NCI-H187 treated with DMSO at 0.1 percent for 48 hours (cell line): ENCODE data around the gene EME2.

Experiments used
- DNase-seq: peaks from one replicate; lab custom pipeline; 2025; lab: John Stamatoyannopoulos, UW

The EME2 gene

DNA sequence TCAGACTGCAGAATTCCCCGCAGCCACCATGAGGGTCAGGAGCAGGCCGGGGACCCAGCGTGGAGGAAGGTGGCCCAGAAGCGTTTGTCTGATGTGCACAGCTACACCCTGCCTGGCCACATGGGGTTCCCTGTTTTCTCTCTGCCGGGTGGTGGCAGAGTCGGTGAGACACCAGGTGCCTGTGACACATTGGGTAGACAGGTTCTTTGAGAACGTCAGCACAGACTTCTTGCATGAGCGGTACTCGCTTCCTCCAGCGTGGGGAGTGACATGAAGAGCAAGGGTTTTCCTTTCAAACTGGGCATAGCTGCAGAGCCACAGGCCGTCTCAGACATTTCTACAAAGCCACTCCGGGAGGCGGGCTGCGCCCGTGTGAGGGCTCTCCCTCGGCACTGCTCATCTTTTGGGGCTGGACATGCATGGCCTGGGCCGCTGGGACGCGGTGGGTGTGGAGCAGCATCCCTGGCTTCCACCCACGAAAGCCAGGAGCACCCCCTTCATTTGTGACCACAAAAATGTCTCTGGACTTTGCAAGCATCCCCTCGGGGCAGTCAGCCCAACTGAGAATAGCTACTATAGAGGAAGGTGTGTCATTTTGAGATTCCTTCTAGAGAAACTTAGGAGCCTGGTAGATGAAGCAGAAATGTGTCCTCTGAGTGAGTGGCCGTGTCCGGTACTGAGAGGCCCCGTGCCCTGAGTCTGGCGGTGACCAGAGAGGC, 27.3 kb upstream of the EME2 start:
- DNase-seq, result no peak

DNA sequence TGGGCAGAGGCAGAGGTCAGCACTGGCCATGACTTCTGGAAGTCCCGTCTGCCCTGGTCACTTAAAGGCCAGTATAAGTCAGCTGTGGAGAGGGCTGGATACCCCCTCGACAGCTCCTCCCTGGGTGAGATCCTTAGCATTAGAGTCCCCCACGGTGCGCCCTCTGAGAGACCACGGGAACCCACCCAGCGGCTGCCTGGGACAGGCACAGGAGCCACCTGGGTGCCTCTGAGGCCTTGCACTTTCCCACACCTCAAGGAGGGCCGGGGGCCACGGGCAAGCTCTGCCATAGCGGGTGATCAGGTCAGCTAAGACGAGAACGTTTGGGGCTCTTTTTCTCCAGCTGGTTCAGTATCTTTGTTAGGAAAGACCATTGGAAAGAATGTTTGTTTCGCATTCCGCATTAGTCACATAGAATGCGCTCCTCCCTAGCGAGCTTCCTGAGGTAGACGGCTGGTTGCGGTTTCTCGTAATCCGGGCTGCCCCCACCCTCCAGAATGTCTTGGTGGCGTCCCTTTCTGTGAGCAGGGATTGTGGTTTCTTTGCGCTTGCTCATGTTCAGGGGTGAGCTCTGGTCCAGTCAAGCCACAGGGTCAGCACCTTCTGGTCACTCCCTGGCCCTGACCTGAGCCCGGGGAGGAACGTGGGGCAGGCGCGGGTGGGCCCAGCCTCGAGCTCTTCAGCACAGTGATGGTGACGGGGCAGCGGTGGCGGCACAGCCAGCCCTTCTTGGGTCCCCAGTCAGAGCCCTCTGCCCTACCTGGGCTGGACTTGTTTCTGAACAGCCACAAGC, 26.5 kb upstream of the EME2 start:
- DNase-seq, result no peak

DNA sequence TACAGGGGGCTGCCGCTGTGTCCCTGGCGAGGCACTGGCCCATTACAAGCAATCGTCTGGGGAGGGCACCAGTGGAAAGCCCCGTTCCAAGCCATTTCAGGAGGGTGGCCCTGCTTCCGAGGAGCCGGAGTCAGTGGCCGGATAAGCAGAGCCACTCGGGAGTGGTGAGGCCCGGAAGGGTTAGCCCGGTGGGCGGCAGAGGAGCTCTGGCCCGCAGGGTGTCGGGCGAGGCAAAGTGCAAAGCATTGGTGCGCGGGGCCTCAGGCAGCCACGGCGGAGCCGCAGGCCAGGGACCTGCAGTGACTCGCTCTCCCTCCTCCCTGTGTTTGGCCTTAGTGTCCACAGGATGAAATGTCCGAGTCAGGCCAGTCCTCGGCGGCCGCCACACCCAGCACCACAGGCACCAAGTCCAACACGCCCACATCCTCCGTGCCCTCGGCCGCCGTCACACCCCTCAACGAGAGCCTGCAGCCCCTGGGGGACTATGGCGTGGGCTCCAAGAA, 25.9 kb upstream of the EME2 start:
- no peak for DNase-seq

DNA sequence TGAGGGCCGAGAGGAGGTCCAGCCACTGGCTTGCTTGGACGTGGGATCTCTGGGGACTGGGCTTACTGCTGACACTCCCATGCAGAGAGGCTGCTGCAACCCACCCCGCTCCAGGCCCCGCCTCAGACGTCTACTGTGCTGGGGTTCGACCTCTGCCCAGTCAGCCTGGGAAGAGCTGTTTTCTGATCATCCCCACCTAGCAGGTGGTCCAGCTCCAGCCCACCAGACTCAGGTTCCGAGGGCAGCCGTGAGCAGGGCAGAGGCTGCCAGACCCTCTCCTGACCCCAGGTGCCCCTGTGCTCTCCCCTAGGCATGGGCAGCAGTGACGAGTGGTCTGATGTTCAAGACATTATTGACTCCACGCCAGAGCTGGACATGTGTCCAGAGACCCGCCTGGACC, 24.7 kb upstream of the EME2 start:
- DNase-seq, result no peak

DNA sequence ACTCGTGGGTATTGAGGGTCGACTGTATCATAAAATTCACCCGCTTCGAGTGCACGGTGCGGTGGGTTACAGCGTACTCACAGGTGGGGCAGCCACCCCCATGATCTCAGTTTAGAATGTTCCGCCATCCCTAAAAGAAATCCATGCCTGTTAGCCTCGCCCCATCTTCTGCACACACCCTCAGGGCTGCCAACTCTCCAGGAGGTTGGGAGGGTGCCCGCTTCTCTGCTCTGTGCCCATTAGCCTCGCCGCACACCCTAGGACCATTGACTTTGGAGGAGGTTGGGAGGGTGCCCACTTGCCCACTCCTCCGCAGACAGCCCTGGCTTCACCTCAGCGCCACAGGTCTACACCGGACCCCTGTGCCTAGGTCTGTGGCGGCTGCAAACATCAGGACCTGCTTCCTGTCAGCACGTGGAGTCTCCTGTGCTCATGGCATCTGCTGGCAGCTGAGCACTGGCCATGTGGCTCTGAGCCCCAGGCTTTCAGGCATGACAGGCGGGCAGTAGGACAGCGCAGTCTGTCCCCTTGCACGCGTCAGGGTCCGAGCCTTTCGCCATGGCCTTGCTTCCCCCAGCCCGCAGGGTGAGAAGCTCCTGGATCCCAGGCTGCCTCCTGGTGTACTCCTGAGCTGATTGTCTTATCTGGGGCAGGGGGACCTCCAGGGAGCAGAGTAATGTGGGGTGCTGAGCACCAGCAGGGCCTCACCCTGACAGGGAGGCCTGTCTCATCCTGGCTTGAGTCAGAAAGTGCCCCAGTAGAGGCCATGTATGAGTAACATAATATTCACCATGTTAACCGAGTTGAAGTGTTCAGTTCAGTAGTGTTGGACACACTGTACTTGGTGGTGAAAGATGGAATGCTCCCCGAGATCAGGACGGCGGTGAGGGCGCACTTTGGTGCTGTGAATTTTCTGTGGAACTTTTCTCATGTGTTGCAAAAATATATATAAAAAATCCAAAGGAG, 23.2 kb upstream of the EME2 start:
- no peak for DNase-seq

DNA sequence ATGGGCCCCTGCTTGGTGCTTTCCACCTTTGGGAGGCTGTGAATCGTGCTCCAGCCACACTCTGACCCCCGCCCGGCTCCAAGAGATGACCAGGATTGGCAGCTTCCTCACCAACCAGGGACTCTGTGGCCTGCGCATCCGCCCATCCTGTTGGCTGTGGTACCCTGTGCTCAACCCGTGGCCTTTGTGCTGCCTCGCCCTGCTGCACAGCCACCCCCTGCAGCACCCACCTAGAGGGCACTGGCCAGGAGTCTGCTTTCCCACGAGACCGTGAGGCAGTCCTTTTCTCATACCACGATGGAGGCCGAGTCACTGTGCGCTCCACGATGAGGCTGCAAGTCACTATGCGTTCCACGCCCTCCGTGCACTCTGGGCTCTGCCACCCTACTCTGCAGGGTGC, 20.7 kb upstream of the EME2 start:
- DNase-seq, result no peak

DNA sequence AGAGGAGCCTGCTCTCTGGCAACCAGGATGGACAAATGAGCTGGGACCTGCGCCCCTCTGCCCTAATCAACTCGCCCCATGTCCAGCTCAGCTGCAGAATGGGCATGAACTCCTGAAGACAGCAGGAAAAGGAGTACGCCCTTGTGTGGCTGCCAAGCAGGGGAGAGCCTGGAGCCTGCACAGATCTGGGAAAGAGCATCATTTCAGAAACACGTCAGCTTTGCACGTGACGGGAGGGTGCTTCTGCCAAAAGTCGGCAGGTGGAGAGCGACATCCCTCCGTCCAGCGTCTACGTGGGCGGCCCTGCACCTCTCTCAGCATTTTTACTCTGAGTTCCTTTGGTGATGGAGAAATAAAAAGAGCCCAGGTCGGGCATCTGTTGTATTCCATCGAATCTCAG, 19.8 kb upstream of the EME2 start:
- DNase-seq, result no peak

DNA sequence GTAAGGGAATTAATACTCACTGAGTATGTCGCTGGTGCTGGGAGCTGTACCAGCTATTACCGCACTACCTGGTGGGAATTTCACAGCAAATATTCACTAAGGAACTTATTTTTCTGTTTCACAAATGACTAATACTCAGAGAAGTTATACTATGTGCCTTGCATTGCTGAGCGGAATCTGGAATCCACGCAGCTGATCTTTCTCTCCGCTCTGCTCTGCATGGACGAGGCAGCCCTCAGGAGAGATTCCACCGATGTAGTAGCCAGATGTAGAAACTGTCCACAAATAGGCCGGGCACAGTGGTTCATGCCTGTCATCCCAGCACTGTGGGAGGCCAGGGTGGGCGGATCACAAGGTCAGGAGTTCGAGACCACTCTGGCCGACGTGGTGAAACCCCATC, 18.4 kb upstream of the EME2 start:
- DNase-seq, result no peak

DNA sequence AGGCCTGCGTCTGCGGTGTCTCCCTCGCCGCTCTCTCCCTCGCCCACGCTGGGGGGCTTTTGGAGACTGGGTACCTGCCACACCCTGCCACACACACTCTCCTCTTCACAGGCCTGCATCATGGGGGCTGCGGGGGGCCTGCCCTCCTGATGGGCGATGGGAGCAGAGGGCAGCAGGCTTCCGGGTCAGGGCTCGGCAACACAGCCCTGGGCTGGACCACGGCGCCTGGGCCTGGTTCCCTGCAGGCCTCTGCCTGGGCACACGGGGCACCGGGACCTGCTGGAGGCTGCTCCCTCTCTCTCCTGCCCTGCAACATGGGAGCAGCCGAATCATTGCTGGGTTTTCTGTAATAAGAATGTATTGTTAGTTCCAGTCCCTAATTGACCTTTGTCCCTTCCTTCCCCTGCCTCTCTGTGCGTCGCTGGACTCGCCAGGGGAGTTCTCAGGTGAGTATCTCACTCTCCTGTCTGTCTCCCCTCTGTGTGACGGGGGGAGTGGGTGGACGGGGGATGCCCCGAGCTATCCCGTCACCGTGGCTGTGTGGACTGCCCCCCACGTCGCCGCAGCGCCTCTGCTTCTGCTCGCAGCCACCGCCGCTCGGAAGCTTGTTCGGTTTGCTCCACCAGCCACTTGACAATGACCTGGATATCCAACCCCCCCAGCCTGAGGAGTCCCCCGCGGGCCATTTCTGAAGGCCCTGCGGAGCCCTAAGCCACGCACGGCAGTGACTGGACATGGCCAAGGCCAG, 14.7 kb upstream of the EME2 start:
- DNase-seq, result no peak

DNA sequence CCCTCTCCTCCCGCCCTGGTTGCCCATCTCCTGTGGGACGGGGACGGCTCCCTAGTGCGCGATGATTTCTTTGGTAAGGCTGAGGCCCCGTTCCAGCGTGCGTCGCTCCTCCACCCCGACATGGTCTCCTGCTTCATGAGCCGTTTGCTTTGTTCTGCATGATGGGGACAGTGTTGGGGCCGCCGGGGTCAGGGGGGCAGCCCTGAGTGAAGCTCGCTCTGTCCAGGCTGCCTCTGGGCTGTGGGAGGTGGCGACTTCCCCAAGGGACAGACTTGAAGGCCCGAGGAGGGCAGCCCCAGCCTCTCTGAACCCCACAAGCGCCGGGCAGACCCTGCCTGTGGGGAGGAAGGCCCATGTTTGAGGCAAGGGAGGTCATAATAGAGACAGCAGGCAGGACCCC, 13.7 kb upstream of the EME2 start:
- no peak for DNase-seq

DNA sequence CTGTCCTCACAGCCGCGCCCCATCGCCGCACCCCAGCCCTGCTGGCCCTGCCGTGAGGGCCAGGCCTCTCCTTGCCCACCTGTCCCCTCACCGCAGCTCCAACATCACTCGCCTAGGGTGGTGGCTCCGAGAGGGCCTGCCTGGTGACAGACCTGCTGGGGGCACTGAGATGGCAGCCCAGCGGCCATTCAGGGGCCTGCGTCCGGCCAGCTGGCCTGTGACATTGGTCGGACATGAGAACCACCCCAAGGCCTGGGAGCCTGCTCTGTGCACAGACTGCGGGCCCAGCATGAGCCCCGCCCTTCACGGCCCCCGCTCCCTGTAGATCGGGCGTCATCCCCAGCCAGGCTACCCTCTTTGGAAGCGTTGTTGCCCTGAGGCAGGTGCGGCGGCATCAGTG, 13.1 kb upstream of the EME2 start:
- DNase-seq, result no peak

DNA sequence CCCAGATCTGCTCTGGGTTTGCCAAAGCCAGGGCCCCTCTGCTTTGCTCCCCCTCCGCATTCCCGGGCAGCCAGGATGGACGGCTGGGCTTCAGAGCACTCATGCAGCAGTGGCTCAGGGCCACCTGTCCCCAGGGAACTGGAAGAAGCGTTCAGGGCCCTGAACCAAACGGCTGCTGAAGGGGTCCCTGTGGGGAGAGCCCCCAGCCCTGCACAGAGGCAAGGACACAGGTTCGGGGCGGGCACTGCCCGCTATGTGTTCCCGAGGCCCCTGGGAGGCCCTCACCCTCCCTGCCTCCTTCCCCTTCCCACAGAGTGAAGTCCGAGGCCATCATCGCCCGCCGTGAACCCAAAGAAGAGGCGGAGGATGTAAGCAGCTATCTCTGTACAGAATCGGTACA, 11.7 kb upstream of the EME2 start:
- DNase-seq, result no peak

DNA sequence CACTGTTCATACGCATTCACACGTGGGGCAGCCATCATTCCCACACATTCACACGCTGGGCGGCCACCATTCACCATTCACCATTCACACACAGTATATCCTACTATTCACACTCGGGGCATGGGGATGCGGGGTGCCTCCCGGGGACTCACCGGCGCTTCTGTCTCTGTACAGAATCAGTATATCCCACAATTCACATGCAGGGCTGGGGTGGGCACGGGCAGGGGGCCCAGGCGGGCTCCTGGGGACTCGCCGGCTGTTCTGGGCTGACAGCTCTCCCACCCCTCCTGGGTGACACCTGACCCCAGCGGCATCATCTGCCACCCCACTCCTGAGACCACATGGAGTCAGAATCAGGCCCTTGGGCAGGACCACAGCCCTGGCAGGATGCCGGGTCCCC, 10.9 kb upstream of the EME2 start:
- DNase-seq, result no peak

DNA sequence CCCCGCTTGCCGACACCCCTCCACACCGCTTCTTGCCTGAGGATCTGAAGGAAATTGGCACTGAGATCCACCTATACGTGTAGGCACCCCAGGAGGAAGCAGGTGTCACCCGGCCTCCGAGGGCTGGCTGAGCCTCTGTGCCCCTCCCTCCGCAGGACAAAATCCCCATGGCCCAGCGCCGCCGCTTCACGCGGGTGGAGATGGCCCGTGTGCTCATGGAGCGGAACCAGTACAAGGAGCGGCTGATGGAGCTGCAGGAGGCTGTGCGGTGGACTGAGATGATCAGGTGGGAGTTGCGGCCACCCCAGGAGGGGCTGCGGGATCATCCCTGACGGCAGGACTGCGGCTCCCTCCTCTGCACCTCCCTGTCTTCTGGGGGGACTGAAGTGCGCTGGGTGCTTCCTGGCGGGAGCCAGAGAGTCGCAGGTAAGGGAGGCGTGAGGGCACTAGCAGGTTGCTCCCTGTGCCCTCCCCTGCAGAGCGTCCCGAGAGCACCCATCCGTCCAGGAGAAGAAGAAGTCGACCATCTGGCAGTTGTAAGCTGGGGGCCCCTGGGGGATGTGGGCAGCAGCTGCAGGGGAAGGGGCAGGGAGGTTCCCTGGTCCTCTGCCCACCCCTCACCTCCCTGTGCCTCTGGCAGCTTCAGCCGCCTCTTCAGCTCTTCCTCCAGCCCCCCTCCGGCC, 10.3 kb upstream of the EME2 start:
- no peak for DNase-seq

DNA sequence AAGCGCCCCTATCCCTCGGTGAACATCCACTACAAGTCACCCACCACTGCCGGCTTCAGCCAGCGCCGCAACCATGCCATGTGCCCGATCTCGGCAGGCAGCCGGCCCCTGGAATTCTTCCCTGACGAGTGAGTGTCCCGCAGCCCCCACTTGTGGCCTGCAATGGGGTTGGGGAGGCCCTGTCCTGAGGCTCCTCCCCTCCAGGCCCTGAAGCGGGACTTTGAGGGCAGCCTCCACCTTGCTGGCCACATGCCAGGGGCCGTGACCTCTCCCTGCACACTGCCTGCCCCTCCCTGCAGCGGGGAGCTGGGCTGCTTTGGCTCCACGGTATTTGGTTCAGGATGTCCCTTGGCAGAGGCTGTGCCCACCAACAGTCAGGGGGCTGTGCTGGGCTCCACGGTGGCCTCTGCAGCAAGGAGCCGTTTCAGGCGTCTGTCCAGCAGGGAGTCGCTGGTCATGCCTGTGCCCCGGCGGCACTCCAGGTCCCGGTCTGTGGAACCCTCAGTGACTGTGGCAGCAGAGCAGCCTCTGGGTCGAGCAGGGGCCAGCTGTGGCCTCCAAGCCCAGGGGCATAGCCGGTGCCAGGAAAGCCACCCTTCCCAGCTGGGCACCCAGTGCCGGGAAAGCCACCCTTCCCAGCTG, 9.6 kb upstream of the EME2 start:
- DNase-seq, result no peak

DNA sequence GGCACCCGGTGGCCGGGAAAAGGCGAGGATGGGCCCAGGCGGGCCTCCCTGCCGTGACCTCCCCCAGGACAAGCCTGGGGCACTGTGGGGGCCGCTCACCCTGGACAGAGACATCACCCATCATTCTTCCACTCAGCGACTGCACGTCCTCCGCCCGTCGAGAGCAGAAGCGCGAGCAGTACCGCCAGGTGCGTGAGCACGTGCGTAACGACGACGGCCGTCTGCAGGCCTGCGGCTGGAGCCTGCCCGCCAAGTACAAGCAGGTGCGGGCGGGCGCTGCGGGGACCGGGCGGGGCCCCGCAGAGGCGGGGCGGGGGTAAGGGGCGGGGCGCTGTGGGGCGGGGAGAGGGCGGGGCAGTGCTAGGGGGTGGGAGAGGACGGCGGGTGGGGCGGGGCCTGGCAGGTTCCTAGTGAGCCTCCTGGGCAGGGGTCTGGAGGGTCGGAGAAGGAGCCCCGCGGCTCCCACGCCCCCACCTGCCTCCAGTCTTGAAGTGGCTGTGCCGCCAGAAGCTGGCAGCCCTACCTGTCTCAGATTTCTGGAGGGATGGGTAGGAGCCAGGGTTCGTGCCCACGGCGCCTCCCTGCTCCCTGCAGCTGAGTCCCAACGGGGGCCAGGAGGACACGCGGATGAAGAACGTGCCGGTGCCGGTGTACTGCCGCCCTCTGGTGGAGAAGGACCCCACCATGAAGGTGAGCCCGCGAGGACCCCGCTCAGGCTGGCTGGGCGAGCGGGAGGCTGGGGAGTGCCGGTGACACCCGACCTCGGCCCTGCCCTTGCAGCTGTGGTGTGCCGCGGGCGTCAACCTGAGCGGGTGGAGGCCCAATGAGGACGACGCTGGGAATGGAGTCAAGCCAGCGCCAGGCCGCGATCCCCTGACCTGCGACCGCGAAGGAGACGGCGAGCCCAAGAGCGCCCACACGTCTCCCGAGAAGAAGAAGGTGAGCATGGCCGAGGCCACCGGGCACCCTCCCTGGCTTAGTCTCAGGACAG, 8.8 kb upstream of the EME2 start:
- no peak for DNase-seq

DNA sequence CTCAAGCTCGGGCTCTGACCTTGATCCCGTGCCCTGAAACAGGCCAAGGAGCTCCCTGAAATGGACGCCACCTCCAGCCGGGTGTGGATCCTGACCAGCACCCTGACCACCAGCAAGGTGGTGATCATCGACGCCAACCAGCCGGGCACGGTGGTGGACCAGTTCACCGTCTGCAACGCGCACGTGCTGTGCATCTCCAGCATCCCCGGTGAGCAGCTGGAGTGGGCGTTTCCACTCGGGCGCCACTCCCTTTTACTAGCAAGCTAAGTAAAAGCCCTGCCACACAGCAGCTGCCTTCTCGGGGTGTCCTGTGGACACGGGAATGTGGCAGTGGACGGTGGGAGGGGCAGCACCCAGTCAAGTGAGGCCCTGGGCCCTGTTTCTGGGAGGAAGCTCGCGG, 7.6 kb upstream of the EME2 start:
- DNase-seq, result no peak

DNA sequence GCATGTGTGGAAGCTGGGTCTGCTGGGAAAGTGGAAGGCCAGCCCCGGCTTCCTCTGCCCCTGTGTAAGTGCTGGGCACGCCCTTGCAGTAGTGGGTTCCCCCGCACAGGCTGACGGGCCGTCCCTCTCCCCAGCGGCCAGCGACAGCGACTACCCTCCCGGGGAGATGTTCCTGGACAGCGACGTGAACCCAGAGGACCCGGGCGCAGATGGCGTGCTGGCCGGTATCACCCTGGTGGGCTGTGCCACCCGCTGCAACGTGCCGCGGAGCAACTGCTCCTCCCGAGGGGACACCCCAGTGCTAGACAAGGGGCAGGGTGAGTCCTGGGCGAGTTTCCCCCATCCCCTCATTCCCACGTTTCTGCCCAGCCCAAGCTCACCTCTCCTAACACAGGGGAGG, 6.8 kb upstream of the EME2 start:
- no peak for DNase-seq

DNA sequence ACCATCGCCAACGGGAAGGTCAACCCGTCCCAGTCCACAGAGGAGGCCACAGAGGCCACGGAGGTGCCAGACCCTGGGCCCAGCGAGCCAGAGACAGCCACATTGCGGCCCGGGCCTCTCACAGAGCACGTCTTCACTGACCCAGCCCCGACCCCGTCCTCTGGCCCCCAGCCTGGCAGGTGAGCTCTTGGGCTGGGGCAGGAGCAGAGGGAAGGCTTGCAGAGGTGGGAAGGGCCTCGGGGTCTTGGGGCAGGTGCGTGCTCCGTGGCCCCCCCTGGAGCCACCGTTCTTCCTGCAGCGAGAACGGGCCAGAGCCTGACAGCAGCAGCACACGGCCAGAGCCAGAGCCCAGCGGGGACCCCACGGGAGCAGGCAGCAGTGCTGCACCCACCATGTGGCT, 6.4 kb upstream of the EME2 start:
- no peak for DNase-seq
